Natural killer cell (primary cell): ENCODE measurements around the gene S1PR4. TPM values are rescaled to one million over a fixed set of nuclear protein-coding genes. Genes with fewer than 3 reads are reported as not detected.

Source experiments
- ATAC-seq, 3 donors: fragments of 150-1000 bp in 2 of 3; fragments of 200-7000 bp in 1 of 3; cut with Tn5 transposase; 1 replicate in 1 of 3; 2 replicates in 2 of 3; pipeline ENCODE4 v1.10.0; 2021; ENCODE audit warnings: mild to moderate bottlenecking in 2 of 3, moderate library complexity in 2 of 3
- DNase-seq, 2 donors: peaks; one replicate each; pipeline versions ENCODE4 v3.0.0 to v3.0.0-alpha.2; 2013 to 2021; ENCODE audit warnings: mixed read lengths in 1 of 2
- H3K27ac ChIP-seq: one replicate; pipeline ENCODE4 v1.5.1; 2013; ENCODE audit warnings: mild to moderate bottlenecking, low read length
- H3K27me3 ChIP-seq: one replicate; pipeline ENCODE4 v1.6.1; 2013; ENCODE audit warnings: low read length; ENCODE audit not compliant: control insufficient read depth, insufficient read depth
- H3K36me3 ChIP-seq: one replicate; pipeline ENCODE4 v1.6.1; 2013; ENCODE audit warnings: low read length; ENCODE audit not compliant: control insufficient read depth, insufficient read depth
- H3K4me1 ChIP-seq: one replicate; pipeline ENCODE4 v1.6.1; 2013; ENCODE audit warnings: low read length; ENCODE audit not compliant: control insufficient read depth, insufficient read depth
- H3K4me3 ChIP-seq: one replicate; pipeline ENCODE4 v1.5.1; 2013; ENCODE audit warnings: low read length
- H3K9me3 ChIP-seq: one replicate; pipeline ENCODE4 v1.6.1; 2013; ENCODE audit warnings: low read length; ENCODE audit not compliant: control insufficient read depth, insufficient read depth
- H3K27ac Mint-ChIP-seq, 2 donors: one replicate each; pipeline ENCODE4 v1.8.0; 2022; ENCODE audit warnings: mild to moderate bottlenecking in 2 of 2, mixed read lengths in 2 of 2, moderate library complexity in 1 of 2
- H3K27me3 Mint-ChIP-seq, 2 donors: one replicate each; pipeline ENCODE4 v1.8.0; 2022; ENCODE audit warnings: low read depth in 2 of 2, mixed read lengths in 2 of 2
- H3K36me3 Mint-ChIP-seq: one replicate; pipeline ENCODE4 v1.8.0; 2022; ENCODE audit warnings: mixed read lengths
- H3K4me1 Mint-ChIP-seq, 2 donors: one replicate each; pipeline ENCODE4 v1.8.0; 2022; ENCODE audit warnings: mixed read lengths in 2 of 2
- H3K4me3 Mint-ChIP-seq: one replicate; pipeline ENCODE4 v1.8.0; 2022; ENCODE audit warnings: mild to moderate bottlenecking, moderate library complexity, mixed read lengths
- H3K9me3 Mint-ChIP-seq, 2 donors: one replicate each; pipeline ENCODE4 v1.8.0; 2022; ENCODE audit warnings: mixed read lengths in 2 of 2
- CTCF ChIP-seq: fragments of 200-600 bp; IDR thresholded peaks from one replicate; pipeline ENCODE4 v1.8.0; 2022; ENCODE audit warnings: antibody characterized with exemption
- WGBS: methylation state at CpG from one replicate; pipeline ENCODE4 v1.1.7; 2013; ENCODE audit warnings: missing lambda C conversion rate; ENCODE audit not compliant: insufficient coverage; 5-methylcytosine and 5-hydroxymethylcytosine counted together
- intact Hi-C: fragments of 100-400 bp; cut with micrococcal nuclease; formaldehyde crosslinking; loops from one replicate; pipeline ENCODE4 v1.14.2; 2022
- total RNA-seq, 4 donors: library from RNA; stranded (reverse); fragments of 120-200 nt in 1 of 4; gene quantifications; one replicate each; pipeline versions ENCODE4 v1.2.3 to v1.2.4, GENCODE V29; 2013 to 2022

S1PR4 gene
- total RNA-seq: 10 to 100 TPM; 37.1 to 60.4 (median 51.7) TPM
- total RNA-seq (2013): 111 TPM

- ATAC-seq (peak; percentile 54 to 80 (median 70)), DNase-seq (peak; percentile 52 to 83)
- Histone ChIP-seq H3K27me3 (no peaks in the 10 kb centered on the region), H3K4me1 (peaks cover 57% of the 10 kb centered on the region), H3K36me3 (peaks cover 12% of the 10 kb centered on the region), H3K9me3 (no peaks in the 10 kb centered on the region), H3K4me3 (peak within 1 kb of the TSS; percentile 76), H3K27ac (peak within 1 kb of the TSS; percentile 88)
- Mint-ChIP-seq H3K4me1 (peaks cover 27 to 46% of the 10 kb centered on the region in 2 donors), H3K9me3 (no peaks in the 10 kb centered on the region), H3K36me3 (no peaks in the 10 kb centered on the region), H3K4me3 (peak within 1 kb of the TSS; percentile 95), H3K27me3 (no peaks in the 10 kb centered on the region), H3K27ac (peak within 1 kb of the TSS; percentile 90 to 96)
- TF ChIP-seq CTCF: no peak
- under 1% methylated on average over 42 of the region's 42 CpGs for WGBS
- intact Hi-C loops: loop anchor here (5.0 kb wide), 1 partner anchor 46 kb away; no protein-coding TSS in a partner anchor
Measured at GRCh38 chr19:3178377-3178972, at the start of gene S1PR4. TSS of gene S1PR4 (plus strand) at chr19:3178769. CDS start at chr19:3178793, 24 bp downstream.

- Mint-ChIP-seq H3K27ac (no peak overlapping the region), H3K36me3 (no peaks in the 10 kb centered on the region)
- no CpG with 5 or more reads among the region's 1 CpG for WGBS
Measured at GRCh38 chr19:3129112-3129511, 49.5 kb upstream of the S1PR4 start.

GRCh38 chr19:3131168-3131567 is 47.4 kb upstream of the S1PR4 start:
- Histone ChIP-seq H3K9me3 (no peaks in the 10 kb centered on the region), H3K27me3 (peaks cover 2% of the 10 kb centered on the region), H3K4me1 (peaks cover 24% of the 10 kb centered on the region), H3K27ac (no peak overlapping the region), H3K4me3 (no peak overlapping the region), H3K36me3 (no peaks in the 10 kb centered on the region)
- DNase-seq: peak in 1 of 2 donors; percentile 50
- TF ChIP-seq CTCF: no peak
- Mint-ChIP-seq H3K27me3 (no peaks in the 10 kb centered on the region), H3K4me1 (peaks cover 12 to 16% of the 10 kb centered on the region in 2 donors), H3K36me3 (no peaks in the 10 kb centered on the region), H3K4me3 (no peak overlapping the region), H3K27ac (no peak overlapping the region), H3K9me3 (no peaks in the 10 kb centered on the region)
- intact Hi-C loops: loop anchor here (5.0 kb wide), 1 partner anchor 46 kb away; the partner anchor contains the start of gene S1PR4
- no peak for ATAC-seq
- WGBS: 87% methylated on average over 24 of the region's 24 CpGs

More at GRCh38 chr19:3129112-3129511, 49.5 kb upstream of the S1PR4 start:
- no peaks in the 10 kb centered on the region for H3K9me3 ChIP-seq
- H3K27me3 Mint-ChIP-seq: peaks cover 0 to 11% of the 10 kb centered on the region in 2 donors
- H3K4me1 Mint-ChIP-seq: peaks cover 12 to 19% of the 10 kb centered on the region in 2 donors
- no peak for TF ChIP-seq CTCF
- H3K4me1 ChIP-seq: peaks cover 16% of the 10 kb centered on the region
- H3K36me3 ChIP-seq: no peaks in the 10 kb centered on the region
- H3K4me3 Mint-ChIP-seq: no peak overlapping the region
- ATAC-seq: no peak
- no peaks in the 10 kb centered on the region for H3K9me3 Mint-ChIP-seq
- no peaks in the 10 kb centered on the region for H3K27me3 ChIP-seq
- H3K4me3 ChIP-seq: no peak overlapping the region
- no peak overlapping the region for H3K27ac ChIP-seq
- DNase-seq: peak in 1 of 2 donors; percentile 68
- intact Hi-C loops: loop anchor here (1.0 kb wide), 1 partner anchor 34 kb away; no protein-coding TSS in a partner anchor
